ENCODE data around the gene HCFC2. TPM values are rescaled to one million over a fixed set of nuclear protein-coding genes. Genes with fewer than 3 reads are reported as not detected.
"Not testable (repeated sequence)": the region's sequence is repeated elsewhere in the genome, so short reads cannot be mapped to it uniquely, and the experiment has no call there.

The HCFC2 gene
- 10.7 and 17.3 TPM in 2 replicates for total RNA-seq (2014; rRNA removed; shearing (Covaris generic))

GRCh38 chr12:104064031-104064841, at the start of gene HCFC2:
Gene HCFC2 (plus strand): TSS chr12:104064531. CDS start chr12:104064561, 30 bp downstream.
- DNase-seq (ENCODE audit: low read depth): peak; percentile 80

GRCh38 chr12:104021862-104022261, 42.5 kb upstream of the HCFC2 start:
- DNase-seq (ENCODE audit: low read depth): not testable (repeated sequence)

- DNase-seq (ENCODE audit: low read depth): no peak
These were observed 41.5 kb upstream of the HCFC2 start for GRCh38 chr12:104022786-104023185.

GRCh38 chr12:104023710-104024109, 40.6 kb upstream of the HCFC2 start:
- DNase-seq (ENCODE audit: low read depth): no peak

GRCh38 chr12:104024348-104024747, 40.0 kb upstream of the HCFC2 start:
- DNase-seq (ENCODE audit: low read depth): no peak

GRCh38 chr12:104025771-104026170, 38.6 kb upstream of the HCFC2 start:
- no peak for DNase-seq (ENCODE audit: low read depth)

GRCh38 chr12:104026841-104027599, 37.3 kb upstream of the HCFC2 start:
- DNase-seq (ENCODE audit: low read depth): peak; percentile 23

GRCh38 chr12:104030596-104030995, 33.7 kb upstream of the HCFC2 start:
- DNase-seq (ENCODE audit: low read depth): not testable (repeated sequence)

- not testable (repeated sequence) for DNase-seq (ENCODE audit: low read depth)
These were observed 28.2 kb upstream of the HCFC2 start for GRCh38 chr12:104036143-104036542.

GRCh38 chr12:104039769-104040168, 24.6 kb upstream of the HCFC2 start:
- not testable (repeated sequence) for DNase-seq (ENCODE audit: low read depth)

GRCh38 chr12:104042580-104042979, 21.8 kb upstream of the HCFC2 start:
- no peak for DNase-seq (ENCODE audit: low read depth)

GRCh38 chr12:104044158-104044557, 20.2 kb upstream of the HCFC2 start:
- no peak for DNase-seq (ENCODE audit: low read depth)

- no peak for DNase-seq (ENCODE audit: low read depth)
These were observed 18.0 kb upstream of the HCFC2 start for GRCh38 chr12:104046306-104046705.

- no peak for DNase-seq (ENCODE audit: low read depth)
These were observed 16.2 kb upstream of the HCFC2 start for GRCh38 chr12:104048162-104048561.

- DNase-seq (ENCODE audit: low read depth): no peak
These were observed 15.5 kb upstream of the HCFC2 start for GRCh38 chr12:104048811-104049210.

GRCh38 chr12:104049278-104049902, 14.9 kb upstream of the HCFC2 start:
- DNase-seq (ENCODE audit: low read depth): peak; percentile 31

GRCh38 chr12:104049903-104050356, 14.4 kb upstream of the HCFC2 start, which contains the start of gene GLT8D2:
Gene GLT8D2 (minus strand): TSS chr12:104050187. CDS start chr12:104019648, 30,539 bp downstream.
- peak; percentile 83 for DNase-seq (ENCODE audit: low read depth)

- DNase-seq (ENCODE audit: low read depth): peak; percentile 9
These were observed 13.9 kb upstream of the HCFC2 start for GRCh38 chr12:104050436-104050835.

- peak; percentile 2 for DNase-seq (ENCODE audit: low read depth)
These were observed 9.5 kb upstream of the HCFC2 start for GRCh38 chr12:104054681-104055346.

- peak; percentile 90 for DNase-seq (ENCODE audit: low read depth)
These were observed 8.5 kb upstream of the HCFC2 start for GRCh38 chr12:104055686-104056388.

Data from RPMI7951 (cell line).